Tibial nerve (tissue), 3 donors: Measurements from ENCODE around the gene CARD10.

ENCODE experiments used
- POLR2A ChIP-seq, 2 donors: fragments of 450-650 bp; IDR thresholded peaks; one replicate each; pipeline ENCODE4 v1.6.1; 2017; ENCODE audit warnings: antibody characterized with exemption in 2 of 2, mild to moderate bottlenecking in 2 of 2, moderate library complexity in 2 of 2
- TF ChIP-seq, protein P1 (sequence below), 5 experiments: fragments of 200-600 bp in 3 of 5; fragments of 450-650 bp in 2 of 5; sonication (generic) in 3 of 5; IDR thresholded peaks; one replicate each; pipeline ENCODE4 v1.5.1; 2016 to 2019; ENCODE audit warnings: antibody characterized with exemption in 5 of 5, mild to moderate bottlenecking in 3 of 5, moderate library complexity in 2 of 5

DNA sequence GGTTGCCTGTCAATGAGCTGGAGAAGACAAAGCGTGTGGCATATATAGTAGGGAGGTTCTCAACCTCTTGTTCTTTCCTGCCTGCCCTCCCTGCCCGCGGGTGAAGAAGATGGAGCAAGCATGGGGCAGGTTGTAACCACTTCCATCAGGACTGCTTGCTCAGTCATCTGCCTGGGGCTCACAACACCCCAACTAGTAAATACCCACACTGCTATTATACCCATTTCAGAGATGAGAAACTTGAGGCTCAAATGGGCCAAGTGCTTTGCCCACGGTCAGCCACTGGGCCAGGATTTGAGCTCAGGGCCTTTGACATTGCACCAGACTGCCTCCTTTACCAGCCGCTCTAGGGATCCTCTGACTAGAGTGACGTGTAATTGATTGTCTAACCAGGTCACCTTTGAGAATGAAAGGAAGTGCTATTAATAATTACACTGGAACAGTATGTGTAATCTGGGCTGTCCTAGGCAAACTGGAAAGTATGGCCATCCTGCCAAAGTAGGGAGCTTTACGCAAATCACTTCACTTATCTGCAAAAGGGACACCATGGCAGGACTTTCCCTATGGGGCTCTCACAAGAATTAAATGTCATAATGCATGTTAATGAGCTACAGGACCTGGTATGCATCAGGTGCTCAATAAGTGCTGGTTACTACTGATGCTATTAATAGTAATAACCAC, 38.2 kb upstream of the CARD10 start:
- TF ChIP-seq, protein P1, sequence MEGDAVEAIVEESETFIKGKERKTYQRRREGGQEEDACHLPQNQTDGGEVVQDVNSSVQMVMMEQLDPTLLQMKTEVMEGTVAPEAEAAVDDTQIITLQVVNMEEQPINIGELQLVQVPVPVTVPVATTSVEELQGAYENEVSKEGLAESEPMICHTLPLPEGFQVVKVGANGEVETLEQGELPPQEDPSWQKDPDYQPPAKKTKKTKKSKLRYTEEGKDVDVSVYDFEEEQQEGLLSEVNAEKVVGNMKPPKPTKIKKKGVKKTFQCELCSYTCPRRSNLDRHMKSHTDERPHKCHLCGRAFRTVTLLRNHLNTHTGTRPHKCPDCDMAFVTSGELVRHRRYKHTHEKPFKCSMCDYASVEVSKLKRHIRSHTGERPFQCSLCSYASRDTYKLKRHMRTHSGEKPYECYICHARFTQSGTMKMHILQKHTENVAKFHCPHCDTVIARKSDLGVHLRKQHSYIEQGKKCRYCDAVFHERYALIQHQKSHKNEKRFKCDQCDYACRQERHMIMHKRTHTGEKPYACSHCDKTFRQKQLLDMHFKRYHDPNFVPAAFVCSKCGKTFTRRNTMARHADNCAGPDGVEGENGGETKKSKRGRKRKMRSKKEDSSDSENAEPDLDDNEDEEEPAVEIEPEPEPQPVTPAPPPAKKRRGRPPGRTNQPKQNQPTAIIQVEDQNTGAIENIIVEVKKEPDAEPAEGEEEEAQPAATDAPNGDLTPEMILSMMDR (IDR thresholded peaks at IDR 0.05), result no peak
- TF ChIP-seq POLR2A (IDR thresholded peaks at IDR 0.05), result no peak
